Activated T-helper 2 cell treated with anti-CD3 and anti-CD28 coated beads, Interferon-gamma antibody, Interleukin-2, Interleukin-4, amounts not matched to agents 10 μg/mL and 5 μg/mL and 100 μg/mL, durations not matched to agents 14 hours and 24 hours and 36 hours (primary cell): Measurements from ENCODE around the gene PLA2G2A. TPM values are rescaled to one million over a fixed set of nuclear protein-coding genes. Genes with fewer than 3 reads are reported as not detected.
"Not testable (repeated sequence)": the region's sequence is repeated elsewhere in the genome, so short reads cannot be mapped to it uniquely, and the experiment has no call there.

Experiments used
- DNase-seq: peaks from one replicate; pipeline ENCODE4 v3.0.0; 2021; ENCODE audit warnings: low spot score
- H3K27ac Mint-ChIP-seq: one replicate; pipeline ENCODE4 v1.8.0; 2021; ENCODE audit warnings: mixed read lengths
- H3K27me3 Mint-ChIP-seq: one replicate; pipeline ENCODE4 v1.8.0; 2021; ENCODE audit warnings: low read depth, mixed read lengths
- H3K36me3 Mint-ChIP-seq: one replicate; pipeline ENCODE4 v1.8.0; 2021; ENCODE audit warnings: low read depth, mixed read lengths
- H3K4me1 Mint-ChIP-seq: one replicate; pipeline ENCODE4 v1.8.0; 2021; ENCODE audit warnings: low read depth, mixed read lengths
- H3K4me3 Mint-ChIP-seq: one replicate; pipeline ENCODE4 v1.8.0; 2021; ENCODE audit warnings: low read depth, mild to moderate bottlenecking, moderate library complexity, mixed read lengths
- H3K9me3 Mint-ChIP-seq: one replicate; pipeline ENCODE4 v1.8.0; 2021; ENCODE audit warnings: mixed read lengths
- intact Hi-C: fragments of 100-400 bp; cut with micrococcal nuclease; formaldehyde crosslinking; loops from one replicate; pipeline ENCODE4 v1.15.1; 2023
- total RNA-seq: library from RNA; stranded (reverse); gene quantifications from 2 replicates; pipeline ENCODE4 v1.2.3, GENCODE V29; 2022

The PLA2G2A gene
- total RNA-seq, 1 donor from 2014 or later = not detected

GRCh38 chr1:19984409-19985016 is 5.1 kb upstream of the PLA2G2A start:
- H3K36me3 Mint-ChIP-seq, H3K4me1 Mint-ChIP-seq, H3K4me3 Mint-ChIP-seq, H3K9me3 Mint-ChIP-seq, H3K27ac Mint-ChIP-seq, DNase-seq, intact Hi-C loops: not testable (repeated sequence)
- peaks cover 17% of the 10 kb centered on the region for H3K27me3 Mint-ChIP-seq

- peaks cover 6% of the 10 kb centered on the region for H3K4me1 Mint-ChIP-seq
Measured at GRCh38 chr1:19981507-19982312, 2.3 kb upstream of the PLA2G2A start.

GRCh38 chr1:19981170-19981506 is 1.7 kb upstream of the PLA2G2A start:
- H3K36me3 Mint-ChIP-seq = no peaks in the 10 kb centered on the region
- H3K9me3 Mint-ChIP-seq = no peaks in the 10 kb centered on the region
- H3K27me3 Mint-ChIP-seq = peaks cover 15% of the 10 kb centered on the region
- no peak for DNase-seq
- intact Hi-C loops = no loop called here
- H3K27ac Mint-ChIP-seq = no peak overlapping the region
- H3K4me3 Mint-ChIP-seq = no peak overlapping the region
- H3K4me1 Mint-ChIP-seq = peaks cover 6% of the 10 kb centered on the region

More at GRCh38 chr1:19981507-19982312, 2.3 kb upstream of the PLA2G2A start:
- Mint-ChIP-seq H3K9me3 (no peaks in the 10 kb centered on the region), H3K36me3 (no peaks in the 10 kb centered on the region), H3K4me3 (no peak overlapping the region), H3K27me3 (peaks cover 14% of the 10 kb centered on the region), H3K27ac (peak overlapping the region; percentile 35)
- intact Hi-C loops = no loop called here
- DNase-seq = no peak

- Mint-ChIP-seq H3K4me1 (peaks cover 6% of the 10 kb centered on the region), H3K9me3 (no peaks in the 10 kb centered on the region), H3K4me3 (no peak overlapping the region), H3K27ac (no peak overlapping the region), H3K36me3 (no peaks in the 10 kb centered on the region), H3K27me3 (peaks cover 15% of the 10 kb centered on the region)
- no peak for DNase-seq
- intact Hi-C loops = no loop called here
Measured at GRCh38 chr1:19980314-19980713, 896 bp upstream of the PLA2G2A start.

GRCh38 chr1:19978143-19978542 is 1.3 kb downstream of the PLA2G2A start:
- H3K27ac Mint-ChIP-seq = no peak overlapping the region
- H3K4me1 Mint-ChIP-seq = peaks cover 10% of the 10 kb centered on the region
- H3K27me3 Mint-ChIP-seq = peaks cover 17% of the 10 kb centered on the region
- no peak for DNase-seq
- H3K36me3 Mint-ChIP-seq = no peaks in the 10 kb centered on the region
- H3K9me3 Mint-ChIP-seq = no peaks in the 10 kb centered on the region
- no peak overlapping the region for H3K4me3 Mint-ChIP-seq
- intact Hi-C loops = no loop called here

- H3K4me1 Mint-ChIP-seq = peaks cover 4% of the 10 kb centered on the region
- no peak overlapping the region for H3K27ac Mint-ChIP-seq
- intact Hi-C loops = no loop called here
Measured at GRCh38 chr1:19976317-19977003, 3.0 kb downstream of the PLA2G2A start.

GRCh38 chr1:19975423-19976193 is 3.8 kb downstream of the PLA2G2A start:
- H3K27me3 Mint-ChIP-seq = peaks cover 19% of the 10 kb centered on the region
- intact Hi-C loops = loop anchor here (1.0 to 2.0 kb wide), 2 partner anchors 177 to 221 kb away; no protein-coding TSS in a partner anchor
- no peaks in the 10 kb centered on the region for H3K36me3 Mint-ChIP-seq
- no peak overlapping the region for H3K4me3 Mint-ChIP-seq
- DNase-seq = no peak
- no peak overlapping the region for H3K27ac Mint-ChIP-seq
- peaks cover 4% of the 10 kb centered on the region for H3K4me1 Mint-ChIP-seq
- no peaks in the 10 kb centered on the region for H3K9me3 Mint-ChIP-seq

More at GRCh38 chr1:19976317-19977003, 3.0 kb downstream of the PLA2G2A start:
- peaks cover 18% of the 10 kb centered on the region for H3K27me3 Mint-ChIP-seq
- H3K9me3 Mint-ChIP-seq = no peaks in the 10 kb centered on the region
- H3K4me3 Mint-ChIP-seq = no peak overlapping the region
- H3K36me3 Mint-ChIP-seq = no peaks in the 10 kb centered on the region
- no peak for DNase-seq

- Mint-ChIP-seq H3K4me3 (no peak overlapping the region), H3K9me3 (no peaks in the 10 kb centered on the region), H3K36me3 (no peaks in the 10 kb centered on the region), H3K4me1 (peaks cover 4% of the 10 kb centered on the region), H3K27me3 (peaks cover 22% of the 10 kb centered on the region), H3K27ac (no peak overlapping the region)
- intact Hi-C loops = loop anchor here (1.0 to 2.0 kb wide), 2 partner anchors 177 to 222 kb away; no protein-coding TSS in a partner anchor
- peak; percentile 14 for DNase-seq
Measured at GRCh38 chr1:19974822-19975416, 4.5 kb downstream of the PLA2G2A start.

- DNase-seq = no peak
- H3K27ac Mint-ChIP-seq = no peak overlapping the region
Measured at GRCh38 chr1:19973616-19974015, 5.8 kb downstream of the PLA2G2A start.

GRCh38 chr1:19971664-19972063 is 7.8 kb downstream of the PLA2G2A start:
- intact Hi-C loops = no loop called here
- no peak overlapping the region for H3K4me3 Mint-ChIP-seq
- peaks cover 4% of the 10 kb centered on the region for H3K4me1 Mint-ChIP-seq
- DNase-seq = no peak
- peaks cover 16% of the 10 kb centered on the region for H3K27me3 Mint-ChIP-seq
- H3K36me3 Mint-ChIP-seq = no peaks in the 10 kb centered on the region
- H3K27ac Mint-ChIP-seq = no peak overlapping the region
- H3K9me3 Mint-ChIP-seq = no peaks in the 10 kb centered on the region

More at GRCh38 chr1:19973616-19974015, 5.8 kb downstream of the PLA2G2A start:
- Mint-ChIP-seq H3K27me3 (peaks cover 22% of the 10 kb centered on the region), H3K9me3 (no peaks in the 10 kb centered on the region), H3K36me3 (no peaks in the 10 kb centered on the region), H3K4me3 (no peak overlapping the region), H3K4me1 (peaks cover 4% of the 10 kb centered on the region)
- intact Hi-C loops = loop anchor here (2.0 kb wide), 1 partner anchor 223 kb away; no protein-coding TSS in a partner anchor

GRCh38 chr1:19969898-19970660 is 9.3 kb downstream of the PLA2G2A start:
- peaks cover 20% of the 10 kb centered on the region for H3K27me3 Mint-ChIP-seq
- intact Hi-C loops = no loop called here
- no peaks in the 10 kb centered on the region for H3K36me3 Mint-ChIP-seq
- H3K4me1 Mint-ChIP-seq = peaks cover 2% of the 10 kb centered on the region
- no peak for DNase-seq
- H3K4me3 Mint-ChIP-seq = no peak overlapping the region
- H3K27ac Mint-ChIP-seq = no peak overlapping the region
- no peaks in the 10 kb centered on the region for H3K9me3 Mint-ChIP-seq
